RPMI8226 (cell line): Measurements from ENCODE around the gene PTPRT.
"Not testable (repeated sequence)": the region's sequence is repeated elsewhere in the genome, so short reads cannot be mapped to it uniquely, and the experiment has no call there.

ENCODE experiments used
- DNase-seq: peaks from one replicate; pipeline ENCODE4 v3.0.0-alpha.2; 2015

Gene PTPRT

DNA sequence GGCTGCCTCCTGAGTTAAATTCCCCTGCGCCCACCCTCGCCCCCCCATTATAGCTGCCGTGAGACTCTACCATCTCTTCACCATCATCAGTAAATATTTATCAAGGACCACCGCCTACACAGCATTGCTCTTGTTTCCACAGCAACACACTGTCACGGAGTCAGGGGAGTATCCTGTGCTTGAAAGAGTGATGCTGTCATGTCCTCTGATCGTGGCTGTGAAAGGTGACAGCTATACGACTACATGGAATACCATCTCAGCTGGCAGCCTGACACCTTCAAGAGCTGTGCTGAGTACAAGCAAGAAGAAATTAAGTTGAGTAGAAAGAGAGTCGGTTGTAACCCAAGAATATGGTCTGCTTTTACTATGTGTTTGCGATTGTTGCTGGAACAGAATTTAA lies 3.4 kb downstream of the PTPRT start:
- DNase-seq = no peak

DNA sequence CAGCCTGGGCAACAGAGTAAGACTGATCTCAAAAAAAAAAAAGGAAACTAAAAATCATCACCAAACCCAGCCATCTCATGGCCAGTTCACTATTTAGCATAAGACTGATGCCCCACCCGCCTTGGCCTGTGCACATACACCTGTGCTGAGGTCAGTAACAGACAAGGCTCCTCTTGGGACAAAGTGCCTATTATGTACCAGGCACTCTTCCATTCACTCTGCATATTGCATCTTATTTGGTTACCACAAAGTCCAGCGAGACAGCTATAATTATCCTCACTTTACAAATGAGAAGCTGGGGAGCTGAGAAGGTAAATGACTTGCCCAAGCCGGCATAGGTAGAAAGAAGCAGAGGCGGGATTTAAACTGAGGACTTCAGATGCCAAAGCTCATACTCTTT lies 3.8 kb downstream of the PTPRT start:
- DNase-seq = no peak

DNA sequence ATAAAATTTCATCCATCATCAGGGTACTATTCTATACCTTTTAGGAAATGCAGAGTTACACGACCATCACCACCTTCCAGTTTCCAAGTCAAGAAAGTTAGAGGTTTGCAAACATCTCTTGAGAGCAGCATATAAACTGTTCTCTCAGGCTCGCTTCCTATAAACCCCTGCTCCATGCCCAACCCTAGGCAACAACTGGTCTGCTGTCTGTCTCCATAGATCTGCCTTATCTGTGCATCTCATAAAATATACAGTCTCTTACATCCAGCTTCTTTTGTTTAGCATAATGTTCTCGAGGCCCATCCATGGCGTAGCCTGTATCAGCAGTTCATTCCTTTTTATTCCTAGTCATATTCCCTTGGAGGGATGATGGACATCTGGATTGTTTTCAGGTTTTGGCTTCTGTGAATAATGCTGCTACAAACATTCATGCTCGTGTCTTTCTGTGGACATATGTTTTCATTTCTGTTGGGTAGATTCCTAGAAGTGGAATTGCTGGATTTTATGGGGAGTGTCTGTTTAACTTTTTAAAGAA lies 6.1 kb downstream of the PTPRT start:
- no peak for DNase-seq

DNA sequence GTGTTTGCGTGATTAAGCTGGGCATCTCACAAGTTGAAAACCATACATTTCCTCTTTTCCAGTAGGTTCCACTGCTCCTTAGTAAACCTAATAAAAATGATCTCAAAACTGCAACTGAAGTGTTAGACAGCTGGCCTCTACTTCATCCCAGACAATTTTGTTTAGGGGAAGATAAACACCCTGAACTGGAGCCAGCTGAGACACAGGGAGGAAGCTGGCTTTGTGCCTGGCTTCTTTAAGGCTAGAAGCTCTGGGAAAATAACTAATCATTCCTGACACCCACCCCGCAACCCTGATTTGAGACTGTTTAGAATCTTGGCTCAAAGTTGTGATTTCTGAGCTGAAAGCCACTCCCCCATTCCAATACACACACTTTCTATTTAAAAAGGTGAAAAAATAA lies 11.6 kb downstream of the PTPRT start:
- no peak for DNase-seq

DNA sequence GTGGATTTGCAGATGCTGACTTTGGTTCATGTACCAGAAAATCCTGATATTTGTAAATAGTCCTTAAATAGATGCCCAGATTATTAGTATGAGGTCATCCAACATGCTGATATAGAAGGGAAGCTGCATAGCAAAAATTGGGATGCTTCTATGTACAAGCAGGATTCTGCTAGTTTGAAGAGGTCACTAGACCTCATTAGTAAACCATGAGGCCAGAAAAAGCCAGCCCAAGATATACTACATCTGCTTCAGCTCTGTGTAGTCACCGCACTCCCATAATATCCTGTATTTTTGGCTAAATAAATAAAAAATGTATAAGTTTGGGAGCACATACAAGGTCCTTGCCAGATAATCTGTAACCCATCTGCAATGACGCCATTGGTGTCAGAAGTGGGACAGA lies 13.0 kb downstream of the PTPRT start:
- no peak for DNase-seq

DNA sequence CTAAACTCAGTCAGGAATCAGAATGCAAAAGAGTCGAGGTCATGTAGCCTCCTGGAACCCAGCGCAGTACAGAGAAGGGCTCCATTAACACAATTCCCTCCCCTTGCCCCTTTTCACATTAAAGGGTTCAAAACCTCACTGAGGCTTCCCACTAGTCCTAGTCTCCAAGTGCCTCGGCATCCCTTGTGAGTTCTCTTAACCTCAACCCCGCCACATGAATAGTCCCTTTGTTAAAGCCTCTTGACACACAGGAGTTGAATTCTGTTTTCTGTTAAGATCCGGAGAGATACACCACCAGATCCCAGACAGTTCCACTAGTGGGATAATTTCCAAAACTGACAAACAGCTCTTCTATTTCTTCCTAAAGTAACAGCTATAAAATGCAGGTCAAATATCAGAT lies 17.8 kb downstream of the PTPRT start:
- DNase-seq = no peak

DNA sequence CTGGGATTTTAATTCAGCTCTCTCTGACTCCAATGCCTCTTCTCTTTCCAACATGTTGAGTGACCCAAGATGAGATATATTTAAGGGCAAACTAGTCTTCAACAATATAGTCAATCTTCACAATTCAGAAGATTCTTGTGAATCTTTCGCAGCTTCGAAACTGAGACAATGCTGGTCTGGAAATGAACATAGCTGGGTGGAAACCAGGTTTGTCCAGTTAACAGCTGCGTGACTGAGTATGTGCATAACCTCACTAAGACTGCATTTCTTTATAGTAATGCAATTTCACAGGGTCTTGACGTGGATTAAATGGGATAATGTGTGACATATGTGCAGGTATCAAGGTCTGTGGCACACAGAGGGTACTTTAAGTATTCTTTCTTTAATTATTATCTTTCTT lies 18.9 kb downstream of the PTPRT start:
- DNase-seq = no peak

DNA sequence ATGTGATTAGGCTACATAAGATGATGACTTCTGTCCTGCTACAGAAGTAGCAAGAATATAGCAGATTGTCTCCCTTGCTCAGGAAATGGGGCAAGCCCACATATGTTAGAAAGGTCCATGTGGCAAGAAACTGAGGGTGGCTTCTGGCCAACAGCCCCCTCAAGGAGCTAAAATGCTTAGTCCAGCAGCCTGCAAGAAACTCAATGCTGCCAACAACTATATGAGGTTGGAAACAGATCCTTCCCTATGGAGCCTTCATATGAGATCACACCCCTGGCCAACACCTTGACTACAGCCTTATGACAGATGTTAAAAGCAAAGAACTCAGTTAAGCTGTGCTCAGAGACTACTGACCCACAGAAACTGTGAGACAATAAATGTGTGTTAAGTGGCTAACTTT lies 22.1 kb downstream of the PTPRT start:
- DNase-seq = no peak

DNA sequence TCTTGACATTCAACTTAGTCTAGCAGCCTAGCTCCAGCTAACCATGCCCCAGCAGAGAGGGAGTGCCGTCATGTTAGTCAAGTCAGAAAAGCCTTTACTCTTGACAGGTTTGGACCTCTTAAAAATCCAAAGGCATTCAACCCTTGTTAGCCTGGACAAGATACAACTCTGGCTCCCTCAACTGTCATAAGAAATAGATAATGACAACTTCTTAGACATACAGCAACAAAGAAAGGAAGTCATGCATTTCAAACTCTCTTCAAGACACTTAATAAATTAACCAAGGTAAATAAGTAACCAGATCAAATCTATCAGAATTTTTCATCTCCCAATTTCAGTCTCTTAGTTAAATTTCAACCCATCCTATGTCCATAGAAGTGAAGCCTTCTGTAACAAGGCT lies 22.7 kb downstream of the PTPRT start:
- DNase-seq = no peak

DNA sequence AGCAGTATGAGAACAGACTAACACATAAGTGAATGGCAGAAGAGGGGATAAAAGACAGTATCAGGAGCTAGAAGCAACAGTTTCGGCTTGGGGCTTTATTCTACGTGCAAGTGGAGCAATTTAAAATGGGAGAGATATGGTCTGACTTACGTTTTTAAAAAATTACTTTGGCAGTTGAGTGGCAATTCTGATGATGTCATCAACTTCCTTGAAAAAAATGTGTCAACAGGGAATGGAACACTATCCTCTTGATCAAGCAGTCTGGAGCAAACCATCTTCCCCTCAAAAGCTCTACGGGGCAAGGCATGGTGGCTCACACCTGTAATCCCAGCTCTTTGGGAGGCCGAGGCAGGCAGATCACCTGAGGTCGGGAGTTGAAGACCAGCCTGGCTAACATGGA lies 24.1 kb downstream of the PTPRT start:
- no peak for DNase-seq

DNA sequence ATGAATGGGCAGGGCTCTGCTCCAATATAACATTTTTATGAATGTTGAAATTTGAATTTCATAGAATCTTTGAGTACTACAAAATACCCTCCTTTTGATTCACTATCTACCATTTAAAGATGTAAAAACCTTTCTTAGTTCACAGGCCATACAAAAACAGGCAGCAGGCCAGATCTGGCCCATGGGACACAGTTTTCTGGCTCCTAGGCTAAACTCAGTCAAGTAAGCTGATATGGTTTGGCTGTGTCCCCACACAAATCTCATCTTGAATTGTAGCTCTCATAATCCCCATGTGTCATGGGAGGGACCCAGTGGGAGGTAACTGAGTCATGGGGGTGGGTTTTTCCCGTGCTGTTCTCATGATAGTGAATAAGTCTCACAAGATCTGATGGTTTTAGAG lies 25.0 kb downstream of the PTPRT start:
- not testable (repeated sequence) for DNase-seq

DNA sequence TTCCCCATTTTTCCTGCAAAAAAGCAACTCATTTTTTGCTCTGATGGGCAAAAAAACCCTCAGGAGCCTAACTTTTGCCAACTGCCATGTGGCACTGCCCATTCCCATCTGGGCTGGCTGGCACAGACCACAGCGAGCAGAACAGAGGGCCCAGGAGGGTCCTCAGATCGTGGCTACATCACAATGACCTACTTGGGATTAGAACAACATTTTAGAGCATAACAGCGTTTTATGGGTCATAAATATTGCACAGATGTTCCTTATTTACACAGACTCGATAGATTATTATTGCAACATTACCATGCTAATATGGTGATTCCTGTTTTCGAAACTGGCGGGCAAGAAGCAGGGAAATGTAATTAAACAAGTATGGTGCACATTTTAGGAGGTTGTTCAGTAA lies 28.0 kb downstream of the PTPRT start:
- no peak for DNase-seq

DNA sequence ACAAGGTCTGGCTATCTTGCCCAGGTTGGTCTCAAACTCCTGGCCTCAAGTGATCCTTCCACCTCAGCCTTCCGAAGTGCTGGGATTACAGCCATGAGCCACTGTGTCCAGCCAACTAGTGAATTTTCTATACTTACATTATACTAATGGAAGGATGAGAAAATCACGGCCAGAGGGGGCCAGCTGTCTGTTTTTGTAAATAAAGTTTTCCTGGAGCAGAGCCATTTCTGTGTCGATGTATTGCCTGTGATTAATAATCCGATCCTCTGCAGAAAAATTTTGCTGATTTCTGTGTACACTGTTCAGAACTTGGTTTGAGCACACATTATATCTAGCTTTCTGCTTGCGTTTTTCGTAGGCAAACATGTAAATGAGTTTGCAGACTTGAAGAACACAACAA lies 28.8 kb downstream of the PTPRT start:
- no peak for DNase-seq

DNA sequence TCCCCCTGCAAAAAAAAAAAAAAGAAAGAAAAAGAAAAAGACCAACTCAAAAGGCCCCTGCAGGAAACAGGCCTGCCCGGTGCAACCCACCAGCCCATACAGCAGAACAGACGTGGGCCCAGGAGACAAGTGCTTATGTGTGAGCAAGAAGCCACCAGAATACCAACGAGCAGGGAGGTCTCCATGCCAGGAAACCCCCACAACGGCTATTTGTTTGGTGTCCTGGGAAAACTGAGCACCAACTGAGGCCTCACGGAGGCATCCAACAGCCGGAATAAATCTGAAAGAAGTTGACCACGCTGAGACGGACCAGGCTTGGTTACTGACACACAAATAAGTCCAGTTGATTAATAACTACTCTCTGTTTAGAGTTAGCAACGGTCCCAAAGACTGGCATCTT lies 29.7 kb downstream of the PTPRT start:
- no peak for DNase-seq

DNA sequence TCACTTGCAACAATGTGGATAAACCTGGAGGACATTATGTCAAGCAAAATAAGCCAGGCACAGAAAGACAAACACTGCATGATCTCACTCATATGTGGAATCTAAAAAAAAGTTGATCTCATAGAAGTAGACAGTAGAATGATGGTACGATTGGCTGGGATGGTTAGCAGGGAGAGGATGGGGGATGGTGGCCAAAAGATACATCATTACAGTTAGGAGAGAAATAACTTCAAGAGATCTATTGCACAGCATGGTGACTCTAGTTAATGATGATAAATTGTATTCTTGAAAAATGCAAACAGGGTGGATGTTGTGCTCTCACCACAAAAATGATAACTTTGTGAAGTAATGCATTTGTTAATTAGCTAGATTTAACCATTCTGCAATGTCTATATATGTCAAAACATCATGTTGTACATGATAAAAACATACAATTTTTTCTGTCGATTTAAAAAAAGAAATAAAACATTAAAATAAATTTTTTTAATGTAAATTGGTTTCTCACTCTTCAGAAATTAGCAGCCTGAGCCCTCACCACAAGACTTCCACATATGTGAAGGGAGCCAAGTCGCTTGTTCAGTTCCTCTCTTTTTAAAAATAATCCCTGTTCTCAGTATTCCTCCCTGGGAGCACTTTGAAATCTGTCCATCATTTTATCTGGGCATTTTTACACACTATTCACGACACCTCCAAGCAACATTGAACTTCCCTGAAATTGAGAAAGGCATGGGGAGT lies 34.2 kb downstream of the PTPRT start:
- DNase-seq = no peak

DNA sequence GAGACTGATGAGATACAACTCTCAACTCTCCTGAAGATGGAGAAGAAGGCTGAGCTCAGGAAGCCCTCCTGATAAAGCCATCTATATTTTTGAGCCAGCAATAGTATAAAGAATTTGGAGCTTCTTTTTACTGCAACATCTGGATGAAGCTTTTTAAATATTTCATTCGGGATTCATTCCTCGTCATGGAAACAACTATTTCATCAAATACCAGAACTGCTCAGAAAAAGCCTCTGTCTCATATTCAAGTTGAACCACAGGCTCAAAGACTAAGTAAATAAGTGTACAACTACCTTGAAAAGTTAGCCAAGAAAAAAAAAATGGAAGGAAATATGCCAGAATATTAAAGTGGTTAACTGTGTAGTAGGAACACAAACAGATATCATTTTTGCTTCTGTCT lies 37.8 kb downstream of the PTPRT start:
- DNase-seq = no peak

DNA sequence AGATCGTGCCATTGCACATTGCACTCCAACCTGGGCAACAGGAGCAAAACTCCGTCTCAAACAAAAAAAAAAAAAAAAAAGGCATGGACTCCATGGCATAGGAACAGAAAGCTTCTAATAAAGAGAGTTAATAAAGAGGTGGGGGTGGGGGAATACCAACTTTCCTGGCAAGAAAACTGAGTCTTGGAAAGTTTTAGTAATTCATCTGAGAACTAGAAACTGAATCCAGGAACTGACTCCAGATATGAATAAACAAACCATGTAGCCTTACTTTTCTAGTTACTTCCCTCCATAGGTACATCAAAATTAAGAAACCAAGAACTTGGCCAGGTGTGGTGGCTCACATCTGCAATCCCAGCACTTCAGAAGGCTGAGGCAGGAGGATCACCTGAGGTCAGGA lies 38.5 kb downstream of the PTPRT start:
- DNase-seq = no peak

DNA sequence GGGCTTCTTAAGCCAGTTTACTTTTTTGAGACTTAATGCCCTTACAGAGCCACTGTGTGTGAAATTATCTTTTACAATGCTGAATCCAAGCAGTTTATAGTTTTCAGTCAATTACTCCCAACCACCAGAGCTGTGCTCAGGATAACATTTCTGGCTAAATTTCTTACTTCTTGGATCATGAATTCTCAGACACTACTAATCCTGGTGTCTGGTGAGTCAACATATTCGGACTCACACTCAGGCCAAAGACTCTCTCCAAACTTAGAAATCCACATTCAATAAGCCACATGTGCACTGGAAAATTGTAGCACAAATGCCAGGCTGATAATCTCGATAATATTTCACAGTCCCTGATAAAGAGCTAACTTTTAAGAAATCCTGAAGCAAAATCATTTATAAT lies 49.0 kb downstream of the PTPRT start:
- no peak for DNase-seq

DNA sequence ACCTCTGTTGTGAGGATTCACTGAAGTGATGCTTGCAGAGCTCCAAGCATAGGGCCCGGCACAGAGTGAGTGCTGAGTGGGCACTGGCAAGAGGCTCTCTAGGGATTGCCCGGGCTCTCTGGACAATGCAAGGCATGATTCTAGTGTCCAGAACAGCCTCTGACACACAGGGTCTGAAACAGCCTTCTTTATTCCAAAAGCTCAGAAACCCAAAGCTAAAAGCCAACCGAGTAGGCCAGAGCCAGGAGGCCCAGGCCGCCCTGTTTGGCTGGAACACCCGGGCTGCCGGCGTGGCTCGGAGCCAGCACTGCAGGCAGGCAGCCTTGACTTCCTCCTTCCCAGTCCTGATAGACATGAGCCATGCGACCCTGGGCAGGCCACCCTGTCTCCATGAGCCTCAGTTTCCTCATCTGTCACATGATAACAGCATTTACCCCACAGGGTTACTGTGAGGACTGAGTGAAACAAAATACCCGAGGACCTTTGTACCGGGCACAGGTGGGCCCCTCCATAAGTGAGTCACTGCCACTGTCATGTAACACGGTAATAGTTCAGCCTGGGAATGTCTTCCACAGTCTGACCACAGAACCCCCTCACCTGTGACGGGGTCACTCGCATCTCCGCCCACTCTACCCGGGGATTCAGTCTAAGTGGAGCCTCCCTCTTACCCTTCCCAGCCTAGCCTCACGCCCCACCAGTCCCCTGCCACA lies 51.5 kb downstream of the PTPRT start:
- no peak for DNase-seq

DNA sequence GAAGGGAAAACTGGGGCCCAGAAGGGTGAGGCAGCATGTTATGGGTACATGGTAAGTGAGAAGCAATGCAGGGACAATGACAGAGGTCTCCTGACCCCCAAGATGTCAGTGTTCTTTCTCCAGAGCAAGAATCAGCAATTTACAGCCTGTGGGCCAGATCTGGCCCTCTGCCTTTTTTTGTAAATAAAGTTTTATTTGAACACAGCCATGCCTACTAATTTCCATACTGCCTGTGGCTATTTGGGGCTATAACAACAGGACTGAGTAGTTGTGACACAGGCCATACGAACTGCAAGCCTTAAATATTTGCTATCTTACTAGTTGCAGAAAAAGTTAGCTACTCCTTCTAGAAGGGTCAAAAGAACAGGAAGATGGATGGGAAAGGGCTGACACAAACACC lies 52.5 kb downstream of the PTPRT start:
- DNase-seq = no peak

DNA sequence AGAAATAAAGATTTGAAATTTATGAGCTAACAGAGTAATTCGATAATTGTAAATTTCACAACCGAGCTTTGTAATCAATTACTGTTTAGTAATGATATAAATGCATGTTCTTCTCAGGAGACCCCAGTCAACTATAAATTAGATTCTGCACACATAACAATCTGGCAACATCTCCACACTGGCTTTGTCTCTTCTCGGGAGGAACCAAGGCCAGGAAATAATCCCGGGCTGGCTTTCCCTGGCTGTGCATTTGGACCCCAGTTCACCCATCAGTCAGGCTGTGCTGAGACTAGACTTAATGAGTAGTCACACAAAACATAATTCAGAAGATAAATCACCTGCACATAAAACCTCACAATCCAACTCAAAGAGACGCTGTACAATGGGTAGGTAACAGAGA lies 65.5 kb downstream of the PTPRT start:
- DNase-seq = no peak

DNA sequence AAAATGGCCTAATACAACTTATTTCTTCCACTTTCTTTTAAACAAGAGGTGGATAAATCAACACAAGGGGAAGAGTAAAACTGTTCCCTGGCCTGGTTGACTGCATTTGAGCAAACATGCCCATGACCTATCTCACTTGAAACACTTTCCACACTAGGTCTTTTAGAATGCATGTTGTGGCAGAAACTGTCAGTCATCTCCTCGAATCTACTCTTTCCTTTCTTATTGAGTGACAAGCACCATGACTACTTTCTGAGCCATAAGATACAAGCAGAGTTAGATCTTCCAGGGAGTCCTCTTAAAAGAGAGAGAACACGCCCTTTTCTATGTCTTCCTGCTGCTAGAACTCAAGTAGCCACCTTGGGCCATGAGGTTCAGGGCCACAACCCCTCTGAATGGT lies 66.5 kb downstream of the PTPRT start:
- DNase-seq = no peak

DNA sequence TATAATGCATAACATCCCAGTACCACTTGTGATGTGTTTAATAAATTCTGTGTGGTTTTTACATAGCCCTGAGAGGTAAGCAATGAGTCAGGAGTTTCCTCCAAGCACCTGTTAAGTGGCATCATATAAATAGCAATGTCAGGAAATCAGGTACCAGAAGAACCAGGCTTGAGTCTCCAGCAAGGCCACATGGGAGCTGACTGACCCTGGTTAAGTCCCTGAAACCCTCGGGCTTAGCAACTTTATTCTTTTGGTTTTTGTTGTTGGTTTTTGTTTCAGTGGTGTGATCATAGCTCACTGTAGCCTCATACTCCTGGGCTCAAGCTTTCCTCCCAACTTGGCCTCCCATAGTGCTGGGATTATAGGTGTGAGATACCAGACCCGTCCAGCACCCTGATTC lies 70.0 kb downstream of the PTPRT start:
- no peak for DNase-seq

DNA sequence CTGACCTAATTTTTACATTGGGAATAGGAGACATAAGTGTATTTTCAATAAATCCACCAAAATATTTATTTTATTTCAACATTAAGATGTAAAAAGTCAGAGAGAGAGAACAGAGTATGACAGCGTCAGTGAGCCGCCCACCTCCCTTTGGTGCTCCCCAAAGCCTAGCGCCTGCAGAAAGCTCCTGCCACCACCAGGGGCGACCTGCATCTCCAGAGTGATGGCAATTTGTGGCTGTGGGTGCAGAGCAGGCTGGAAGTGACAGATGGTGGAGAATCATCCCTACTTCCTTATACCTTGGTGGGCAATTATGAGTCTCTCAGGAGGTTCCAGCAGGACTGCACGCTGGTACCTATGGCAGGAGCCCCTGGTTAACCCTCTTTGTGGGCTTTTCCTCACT lies 87.3 kb downstream of the PTPRT start:
- DNase-seq = peak; percentile 6

DNA sequence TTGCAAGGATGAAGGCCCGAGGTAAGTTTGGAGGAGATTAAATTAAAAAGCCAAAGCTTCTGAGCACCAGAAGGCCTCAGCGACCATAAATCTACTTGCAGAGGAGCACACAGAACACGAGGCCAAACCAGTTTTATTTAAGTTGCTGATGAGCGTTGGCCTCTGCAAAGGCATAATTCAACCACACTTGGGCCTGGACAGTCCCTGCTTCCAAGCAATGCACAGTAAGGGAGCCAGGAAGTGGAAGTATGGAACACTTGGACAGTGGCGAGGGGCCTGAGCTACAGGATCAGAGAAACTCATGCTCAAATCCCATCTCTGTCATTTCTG lies 92.8 kb downstream of the PTPRT start:
- DNase-seq = no peak
